Tibial nerve (tissue), 4 donors: Measurements from ENCODE around the gene GDPD3. TPM values are rescaled to one million over a fixed set of nuclear protein-coding genes. Genes with fewer than 3 reads are reported as not detected.

Source experiments
- DNase-seq, 2 donors: peaks; one replicate each; pipeline ENCODE4 v3.0.0-alpha.2; 2019; ENCODE audit warnings: low spot score in 2 of 2
- H3K27ac ChIP-seq, 4 donors: fragments of 200-600 bp; sonication (generic) in 3 of 4; one replicate each; pipeline ENCODE4 v1.5.1; 2017 to 2019; ENCODE audit warnings: mild to moderate bottlenecking in 1 of 4
- H3K27me3 ChIP-seq, 2 donors: fragments of 200-600 bp; sonication (generic) in 1 of 2; one replicate each; pipeline versions ENCODE4 v1.5.1 to v1.6.0; 2017 to 2019
- H3K36me3 ChIP-seq, 3 donors: fragments of 200-600 bp; sonication (generic); one replicate each; pipeline ENCODE4 v1.5.1; 2018 to 2019
- H3K4me1 ChIP-seq, 4 donors: fragments of 200-600 bp; sonication (generic) in 3 of 4; one replicate each; pipeline ENCODE4 v1.5.1; 2017 to 2019
- H3K4me3 ChIP-seq, 4 donors: fragments of 200-600 bp; sonication (generic) in 3 of 4; one replicate each; pipeline ENCODE4 v1.5.1; 2017 to 2019; ENCODE audit warnings: mild to moderate bottlenecking in 1 of 4, moderate library complexity in 1 of 4
- H3K9me3 ChIP-seq, 4 donors: fragments of 200-600 bp; sonication (generic) in 3 of 4; one replicate each; pipeline ENCODE4 v1.5.1; 2017 to 2019
- CTCF ChIP-seq, 5 experiments: fragments of 200-600 bp in 3 of 5; fragments of 450-650 bp in 2 of 5; sonication (generic) in 3 of 5; IDR thresholded peaks; one replicate each; pipeline ENCODE4 v1.5.1; 2016 to 2019; ENCODE audit warnings: antibody characterized with exemption in 5 of 5, mild to moderate bottlenecking in 3 of 5, moderate library complexity in 2 of 5
- EP300 ChIP-seq, 2 donors: sonication (generic); formaldehyde crosslinking; IDR thresholded peaks; one replicate each; pipeline ENCODE4 v1.6.1; 2017; ENCODE audit warnings: antibody characterized with exemption in 2 of 2, mild to moderate bottlenecking in 1 of 2
- POLR2A ChIP-seq, 2 donors: fragments of 450-650 bp; IDR thresholded peaks; one replicate each; pipeline ENCODE4 v1.6.1; 2017; ENCODE audit warnings: antibody characterized with exemption in 2 of 2, mild to moderate bottlenecking in 2 of 2, moderate library complexity in 2 of 2
- WGBS, 2 donors: methylation state at CpG; one replicate each; pipeline ENCODE4 v1.1.5; 2018; 5-methylcytosine and 5-hydroxymethylcytosine counted together
- total RNA-seq, 4 donors: library from RNA; depleted of rRNA; stranded (reverse); fragments of >200 nt; gene quantifications; one replicate each; pipeline ENCODE4 v1.1.0, GENCODE V29; 2016

GDPD3 gene
- total RNA-seq, 4 donors from 2014 or later, result 2.8 to 5.2 (median 4.6) TPM

GRCh38 chr16:30122604-30123160 is 9.3 kb upstream of the GDPD3 start:
- 0 to 1% methylated on average over 15 to 35 of the region's 42 CpGs for WGBS, 2 donors
- TF ChIP-seq CTCF (IDR thresholded peaks at IDR 0.05), result no peak
- no peak for TF ChIP-seq POLR2A (IDR thresholded peaks at IDR 0.05)
- no peak for TF ChIP-seq EP300 (IDR thresholded peaks at IDR 0.05)
- Histone ChIP-seq H3K27me3 (no peaks in the 10 kb centered on the region), H3K4me3 (peak overlapping the region; percentile 64 to 92 (median 77)), H3K4me1 (peaks cover 0 to 31% (median 21%) of the 10 kb centered on the region in 4 donors), H3K9me3 (no peaks in the 10 kb centered on the region), H3K36me3 (peaks cover 0 to 28% (median 6%) of the 10 kb centered on the region in 3 donors), H3K27ac (peak overlapping the region; percentile 90 to 94 (median 92))
- no peak for DNase-seq

GRCh38 chr16:30121741-30122571 is 8.6 kb upstream of the GDPD3 start:
- peak; percentile 58 to 62 for DNase-seq
- peak overlapping the region; percentile 64 to 92 (median 77) for H3K4me3 ChIP-seq
- H3K27ac ChIP-seq, result peak overlapping the region; percentile 90 to 94 (median 92)
- 43 to 48% methylated on average over 19 to 26 of the region's 31 CpGs for WGBS, 2 donors
- no peak for TF ChIP-seq CTCF (IDR thresholded peaks at IDR 0.05)
- TF ChIP-seq EP300 (IDR thresholded peaks at IDR 0.05), result peak in 1 of 2 donors; percentile 38
- H3K36me3 ChIP-seq, result peaks cover 0 to 35% (median 13%) of the 10 kb centered on the region in 3 donors
- no peaks in the 10 kb centered on the region for H3K27me3 ChIP-seq
- peaks cover 0 to 31% (median 21%) of the 10 kb centered on the region in 4 donors for H3K4me1 ChIP-seq
- no peaks in the 10 kb centered on the region for H3K9me3 ChIP-seq

- Histone ChIP-seq H3K4me1 (peaks cover 0 to 31% (median 21%) of the 10 kb centered on the region in 4 donors), H3K9me3 (no peaks in the 10 kb centered on the region), H3K4me3 (no peak overlapping the region), H3K27me3 (no peaks in the 10 kb centered on the region), H3K36me3 (peaks cover 0 to 49% (median 20%) of the 10 kb centered on the region in 3 donors), H3K27ac (peak overlapping the region in 1 of 4 donors; percentile 92)
- DNase-seq, result no peak
- no peak for TF ChIP-seq CTCF (IDR thresholded peaks at IDR 0.05)
- TF ChIP-seq EP300 (IDR thresholded peaks at IDR 0.05), result no peak
- TF ChIP-seq POLR2A (IDR thresholded peaks at IDR 0.05), result no peak
- WGBS, 2 donors, result 86 to 89% methylated on average over 3 of the region's 3 CpGs
Measured at GRCh38 chr16:30120340-30121105, 7.2 kb upstream of the GDPD3 start.

GRCh38 chr16:30119428-30119827 is 6.1 kb upstream of the GDPD3 start:
- 86 to 88% methylated on average over 2 of the region's 2 CpGs for WGBS, 2 donors
- no peak for DNase-seq
- Histone ChIP-seq H3K4me1 (peaks cover 0 to 32% (median 19%) of the 10 kb centered on the region in 4 donors), H3K4me3 (no peak overlapping the region), H3K27me3 (no peaks in the 10 kb centered on the region), H3K9me3 (no peaks in the 10 kb centered on the region), H3K36me3 (peaks cover 0 to 60% (median 20%) of the 10 kb centered on the region in 3 donors), H3K27ac (no peak overlapping the region)
- no peak for TF ChIP-seq POLR2A (IDR thresholded peaks at IDR 0.05)
- no peak for TF ChIP-seq CTCF (IDR thresholded peaks at IDR 0.05)
- TF ChIP-seq EP300 (IDR thresholded peaks at IDR 0.05), result no peak
